Body of pancreas (tissue), 4 donors: Measurements from ENCODE around the gene PLCXD1. TPM values are rescaled to one million over a fixed set of nuclear protein-coding genes. Genes with fewer than 3 reads are reported as not detected.

Experiments
- ATAC-seq: fragments of 150-250 bp; one replicate; pipeline ENCODE4 v1.9.1; 2016
- DNase-seq, 4 donors: peaks; one replicate each; pipeline ENCODE4 v3.0.0-alpha.2; 2019
- H3K27ac ChIP-seq, 4 donors: fragments of 200-600 bp; sonication (generic); 1 replicate in 3 of 4; 2 replicates in 1 of 4; pipeline versions ENCODE4 v1.5.1 to v1.6.1; 2016 to 2019; ENCODE audit warnings: mild to moderate bottlenecking in 1 of 4, mixed read lengths in 1 of 4, moderate library complexity in 1 of 4
- H3K27me3 ChIP-seq, 2 donors: fragments of 200-600 bp; sonication (generic); one replicate each; pipeline ENCODE4 v1.6.0; 2016; ENCODE audit warnings: mild to moderate bottlenecking in 1 of 2
- H3K36me3 ChIP-seq, 2 donors: fragments of 200-600 bp; sonication (generic); replicated peaks in 1 of 2; 2 replicates each; pipeline ENCODE4 v1.5.1; 2016; ENCODE audit warnings: low read depth in 2 of 2; ENCODE audit not compliant: insufficient read depth in 1 of 2
- H3K4me1 ChIP-seq: fragments of 200-600 bp; sonication (generic); one replicate; pipeline ENCODE4 v1.6.0; 2016
- H3K4me3 ChIP-seq, 2 donors: fragments of 200-600 bp; sonication (generic); 1 replicate in 1 of 2; 2 replicates in 1 of 2; pipeline ENCODE4 v1.5.1; 2016 to 2019
- H3K9me3 ChIP-seq, 3 donors: fragments of 200-600 bp; sonication (generic); 1 replicate in 2 of 3; 2 replicates in 1 of 3; pipeline ENCODE4 v1.5.1; 2016
- POLR2A ChIP-seq, 3 donors: fragments of 450-650 bp; IDR thresholded peaks; one replicate each; pipeline ENCODE4 v1.6.1; 2016; ENCODE audit warnings: antibody characterized with exemption in 3 of 3, mild to moderate bottlenecking in 2 of 3
- WGBS, 2 donors: methylation state at CpG; one replicate each; pipeline ENCODE4 v1.1.5; 2017; 5-methylcytosine and 5-hydroxymethylcytosine counted together
- intact Hi-C: fragments of 100-400 bp; cut with DNase I; formaldehyde crosslinking; loops from one replicate; pipeline ENCODE4 v1.15.1; 2023
- total RNA-seq, 2 donors: library from RNA; depleted of rRNA; stranded (reverse); fragments of >200 nt; gene quantifications; one replicate each; pipeline ENCODE4 v1.1.0, GENCODE V29; 2016
- TF ChIP-seq, protein P1 (sequence below), 7 experiments: fragments of 450-650 bp in 4 of 7; fragments of 200-600 bp in 3 of 7; sonication (generic) in 3 of 7; IDR thresholded peaks; one replicate each; pipeline ENCODE4 v1.5.1; 2016 to 2019; ENCODE audit warnings: antibody characterized with exemption in 7 of 7

The PLCXD1 gene
- total RNA-seq, 2 donors from 2014 or later, result 4.2 to 7.3 TPM

GRCh38 chrX:283115-283845 is 2.1 kb downstream of the PLCXD1 start:
- 0 to 1% methylated on average over 22 to 43 of the region's 45 CpGs for WGBS, 2 donors
- H3K36me3 ChIP-seq, result no peaks in the 10 kb centered on the region
- peak; percentile 89 to 93 (median 91) for DNase-seq
- peaks cover 13% of the 10 kb centered on the region for H3K4me1 ChIP-seq
- intact Hi-C loops, result no loop called here
- TF ChIP-seq POLR2A (IDR thresholded peaks at IDR 0.05), result peak in 1 of 3 donors; percentile 6
- TF ChIP-seq, protein P1, sequence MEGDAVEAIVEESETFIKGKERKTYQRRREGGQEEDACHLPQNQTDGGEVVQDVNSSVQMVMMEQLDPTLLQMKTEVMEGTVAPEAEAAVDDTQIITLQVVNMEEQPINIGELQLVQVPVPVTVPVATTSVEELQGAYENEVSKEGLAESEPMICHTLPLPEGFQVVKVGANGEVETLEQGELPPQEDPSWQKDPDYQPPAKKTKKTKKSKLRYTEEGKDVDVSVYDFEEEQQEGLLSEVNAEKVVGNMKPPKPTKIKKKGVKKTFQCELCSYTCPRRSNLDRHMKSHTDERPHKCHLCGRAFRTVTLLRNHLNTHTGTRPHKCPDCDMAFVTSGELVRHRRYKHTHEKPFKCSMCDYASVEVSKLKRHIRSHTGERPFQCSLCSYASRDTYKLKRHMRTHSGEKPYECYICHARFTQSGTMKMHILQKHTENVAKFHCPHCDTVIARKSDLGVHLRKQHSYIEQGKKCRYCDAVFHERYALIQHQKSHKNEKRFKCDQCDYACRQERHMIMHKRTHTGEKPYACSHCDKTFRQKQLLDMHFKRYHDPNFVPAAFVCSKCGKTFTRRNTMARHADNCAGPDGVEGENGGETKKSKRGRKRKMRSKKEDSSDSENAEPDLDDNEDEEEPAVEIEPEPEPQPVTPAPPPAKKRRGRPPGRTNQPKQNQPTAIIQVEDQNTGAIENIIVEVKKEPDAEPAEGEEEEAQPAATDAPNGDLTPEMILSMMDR (IDR thresholded peaks at IDR 0.05), result no peak
- H3K4me3 ChIP-seq, result no peak overlapping the region
- peak; percentile 98 for ATAC-seq
- no peaks in the 10 kb centered on the region for H3K9me3 ChIP-seq
- peak overlapping the region in 3 of 4 donors; percentile 50 to 74 (median 61) for H3K27ac ChIP-seq
- no peaks in the 10 kb centered on the region for H3K27me3 ChIP-seq

DNA sequence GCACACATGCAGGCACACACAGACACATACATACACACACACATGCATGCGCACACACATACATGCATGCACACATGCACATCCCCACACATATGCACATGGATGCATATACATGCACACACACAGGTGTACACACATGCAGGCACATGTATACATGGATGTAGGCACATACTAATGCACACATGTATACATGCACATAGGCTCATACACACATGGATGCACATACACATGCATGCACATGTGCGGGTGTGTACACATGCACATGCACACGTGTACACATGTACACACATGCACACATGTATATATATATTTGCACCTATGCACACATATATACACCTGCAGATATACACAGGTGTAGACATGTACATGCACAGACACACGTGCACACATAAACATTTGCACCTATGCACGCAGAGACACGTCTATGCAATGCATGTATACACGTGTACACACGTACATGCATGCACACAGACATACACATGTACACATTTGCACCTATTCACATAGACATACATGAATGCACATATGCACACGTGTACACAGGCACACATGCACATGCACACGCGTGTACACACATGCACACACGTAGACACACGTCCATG is 4.0 kb downstream of the PLCXD1 start:
- TF ChIP-seq POLR2A (IDR thresholded peaks at IDR 0.05), result no peak
- TF ChIP-seq, protein P1 (IDR thresholded peaks at IDR 0.05), result no peak
- Histone ChIP-seq H3K9me3 (no peaks in the 10 kb centered on the region), H3K27ac (no peak overlapping the region), H3K4me1 (peaks cover 13% of the 10 kb centered on the region), H3K27me3 (no peaks in the 10 kb centered on the region), H3K36me3 (peaks cover 0 to 4% of the 10 kb centered on the region in 2 donors), H3K4me3 (no peak overlapping the region)
- peak in 2 of 4 donors; percentile 1 to 6 for DNase-seq
- intact Hi-C loops, result no loop called here
- 92% methylated on average over 13 of the region's 13 CpGs for WGBS, 2 donors
- ATAC-seq, result no peak

DNA sequence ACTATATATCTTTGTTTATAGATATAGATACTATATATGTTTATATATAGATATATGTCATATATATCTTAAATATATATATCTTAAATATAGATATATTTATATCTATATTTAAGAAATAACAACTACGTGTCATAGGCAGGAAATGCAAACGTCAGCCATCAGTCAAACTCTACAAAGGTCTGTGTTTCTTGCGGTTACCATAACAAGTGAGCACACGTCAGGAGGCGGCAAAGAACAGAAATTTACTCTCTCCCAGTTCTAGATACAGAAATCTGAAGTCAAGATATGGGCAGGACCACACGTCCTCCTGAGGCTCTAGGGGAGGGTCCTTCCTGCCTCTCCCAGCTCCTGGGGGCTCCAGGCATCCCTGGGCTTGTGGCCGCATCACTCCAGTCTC is 6.5 kb downstream of the PLCXD1 start:
- Histone ChIP-seq H3K36me3 (peaks cover 0 to 7% of the 10 kb centered on the region in 2 donors), H3K27ac (no peak overlapping the region), H3K4me3 (no peak overlapping the region), H3K9me3 (no peaks in the 10 kb centered on the region), H3K4me1 (no peaks in the 10 kb centered on the region), H3K27me3 (no peaks in the 10 kb centered on the region)
- intact Hi-C loops, result no loop called here
- no peak for ATAC-seq
- TF ChIP-seq, protein P1 (IDR thresholded peaks at IDR 0.05), result no peak
- no peak for TF ChIP-seq POLR2A (IDR thresholded peaks at IDR 0.05)
- DNase-seq, result peak in 2 of 4 donors; percentile 2
- 88 to 92% methylated on average over 7 of the region's 7 CpGs for WGBS, 2 donors

GRCh38 chrX:288561-288991 is 7.4 kb downstream of the PLCXD1 start:
- H3K36me3 ChIP-seq, result peaks cover 0 to 8% of the 10 kb centered on the region in 2 donors
- H3K27ac ChIP-seq, result no peak overlapping the region
- H3K4me1 ChIP-seq, result no peaks in the 10 kb centered on the region
- DNase-seq (peak in 2 of 4 donors; percentile 7 to 8), ATAC-seq (no peak)
- H3K4me3 ChIP-seq, result no peak overlapping the region
- WGBS, 2 donors, result 94 to 98% methylated on average over 12 to 25 of the region's 25 CpGs
- H3K27me3 ChIP-seq, result no peaks in the 10 kb centered on the region
- intact Hi-C loops, result no loop called here
- TF ChIP-seq POLR2A (IDR thresholded peaks at IDR 0.05), result no peak
- TF ChIP-seq, protein P1 (IDR thresholded peaks at IDR 0.05), result no peak
- H3K9me3 ChIP-seq, result no peaks in the 10 kb centered on the region
